SKM-1 (cell line): ENCODE results near the gene NRXN3.

Experiments used
- DNase-seq: peaks from one replicate; lab custom pipeline; 2025; ENCODE audit not compliant: unreplicated experiment; lab: John Stamatoyannopoulos, UW

Gene NRXN3

GRCh38 chr14:79271122-79271521 lies 1100.9 kb downstream of the NRXN3 start:
- no peak for DNase-seq

- DNase-seq = no peak
Observed at GRCh38 chr14:79274641-79275291, 1104.6 kb downstream of the NRXN3 start.

- DNase-seq = no peak
Observed at GRCh38 chr14:79275292-79275655, 1105.1 kb downstream of the NRXN3 start.

- DNase-seq = no peak
Observed at GRCh38 chr14:79278286-79278797, 1108.2 kb downstream of the NRXN3 start.

- DNase-seq = no peak
Observed at GRCh38 chr14:79278798-79279644, 1108.8 kb downstream of the NRXN3 start.

- DNase-seq = no peak
Observed at GRCh38 chr14:79279645-79280597, 1109.7 kb downstream of the NRXN3 start.

GRCh38 chr14:79281244-79282152 lies 1111.3 kb downstream of the NRXN3 start:
- no peak for DNase-seq

- no peak for DNase-seq
Observed at GRCh38 chr14:79284621-79285020, 1114.4 kb downstream of the NRXN3 start.

- no peak for DNase-seq
Observed at GRCh38 chr14:79285263-79285662, 1115.1 kb downstream of the NRXN3 start.

- DNase-seq = no peak
Observed at GRCh38 chr14:79287976-79288375, 1117.8 kb downstream of the NRXN3 start.

- DNase-seq = no peak
Observed at GRCh38 chr14:79293482-79294177, 1123.5 kb downstream of the NRXN3 start.

GRCh38 chr14:79294499-79294898 lies 1124.3 kb downstream of the NRXN3 start:
- DNase-seq = no peak

GRCh38 chr14:79295385-79295784 lies 1125.2 kb downstream of the NRXN3 start:
- DNase-seq = no peak

- DNase-seq = no peak
Observed at GRCh38 chr14:79298373-79298772, 1128.2 kb downstream of the NRXN3 start.

- no peak for DNase-seq
Observed at GRCh38 chr14:79299162-79299561, 1129.0 kb downstream of the NRXN3 start.

GRCh38 chr14:79304279-79304678 lies 1134.1 kb downstream of the NRXN3 start:
- no peak for DNase-seq

- no peak for DNase-seq
Observed at GRCh38 chr14:79306546-79306945, 1136.4 kb downstream of the NRXN3 start.

GRCh38 chr14:79318371-79318770 lies 1148.2 kb downstream of the NRXN3 start:
- no peak for DNase-seq

- DNase-seq = no peak
Observed at GRCh38 chr14:79320561-79320960, 1150.4 kb downstream of the NRXN3 start.

GRCh38 chr14:79321070-79321469 lies 1150.9 kb downstream of the NRXN3 start:
- no peak for DNase-seq
